ENCODE data around the gene CDC20.

The CDC20 gene

GRCh38 chr1:43358121-43358745, 548 bp upstream of the CDC20 start:
- Histone ChIP-seq H3K27ac (ENCODE audit: low read depth, low read length, severe bottlenecking) (peak overlapping the region; percentile 96), H3K9me3 (ENCODE audit: control insufficient read depth, low read length) (no peaks in the 10 kb centered on the region), H3K4me3 (ENCODE audit: extremely low read depth, insufficient read depth, low read length, poor library complexity, severe bottlenecking) (peak overlapping the region; percentile 75), H3K36me3 (ENCODE audit: control insufficient read depth, insufficient read depth, low read length) (peaks cover 40% of the 10 kb centered on the region), H3K4me1 (ENCODE audit: control insufficient read depth, insufficient read depth, low read length, poor library complexity, severe bottlenecking) (peaks cover 22% of the 10 kb centered on the region)
- WGBS, 2 experiments (ENCODE audit: insufficient coverage in 2 of 2), result 1 to 3% methylated on average over 22 to 25 of the region's 33 CpGs

GRCh38 chr1:43359696-43360095, 915 bp downstream of the CDC20 start:
- 49 to 58% methylated on average over 8 to 11 of the region's 11 CpGs for WGBS, 2 experiments (ENCODE audit: insufficient coverage in 2 of 2)
- peaks cover 23% of the 10 kb centered on the region for H3K4me1 ChIP-seq (ENCODE audit: control insufficient read depth, insufficient read depth, low read length, poor library complexity, severe bottlenecking)
- peak overlapping the region; percentile 81 for H3K27ac ChIP-seq (ENCODE audit: low read depth, low read length, severe bottlenecking)
- H3K36me3 ChIP-seq (ENCODE audit: control insufficient read depth, insufficient read depth, low read length), result peaks cover 55% of the 10 kb centered on the region
- peak overlapping the region; percentile 75 for H3K4me3 ChIP-seq (ENCODE audit: extremely low read depth, insufficient read depth, low read length, poor library complexity, severe bottlenecking)
- H3K9me3 ChIP-seq (ENCODE audit: control insufficient read depth, low read length), result no peaks in the 10 kb centered on the region

GRCh38 chr1:43360616-43361015, 1.8 kb downstream of the CDC20 start:
- 100% methylated on average over 2 of the region's 4 CpGs; no CpG with 5 or more reads in 1 of the 2 experiments for WGBS, 2 experiments (ENCODE audit: insufficient coverage in 2 of 2)
- H3K27ac ChIP-seq (ENCODE audit: low read depth, low read length, severe bottlenecking), result no peak overlapping the region
- H3K9me3 ChIP-seq (ENCODE audit: control insufficient read depth, low read length), result no peaks in the 10 kb centered on the region
- peak overlapping the region; percentile 75 for H3K4me3 ChIP-seq (ENCODE audit: extremely low read depth, insufficient read depth, low read length, poor library complexity, severe bottlenecking)
- H3K36me3 ChIP-seq (ENCODE audit: control insufficient read depth, insufficient read depth, low read length), result peaks cover 63% of the 10 kb centered on the region
- peaks cover 25% of the 10 kb centered on the region for H3K4me1 ChIP-seq (ENCODE audit: control insufficient read depth, insufficient read depth, low read length, poor library complexity, severe bottlenecking)

- WGBS, 2 experiments (ENCODE audit: insufficient coverage in 2 of 2), result 91 to 97% methylated on average over 5 to 8 of the region's 9 CpGs
- peaks cover 38% of the 10 kb centered on the region for H3K4me1 ChIP-seq (ENCODE audit: control insufficient read depth, insufficient read depth, low read length, poor library complexity, severe bottlenecking)
- no peaks in the 10 kb centered on the region for H3K9me3 ChIP-seq (ENCODE audit: control insufficient read depth, low read length)
- no peak overlapping the region for H3K4me3 ChIP-seq (ENCODE audit: extremely low read depth, insufficient read depth, low read length, poor library complexity, severe bottlenecking)
- H3K27ac ChIP-seq (ENCODE audit: low read depth, low read length, severe bottlenecking), result peak overlapping the region; percentile 19
- H3K36me3 ChIP-seq (ENCODE audit: control insufficient read depth, insufficient read depth, low read length), result peaks cover 63% of the 10 kb centered on the region
Observed at GRCh38 chr1:43363283-43363934, 4.6 kb downstream of the CDC20 start.

DNA sequence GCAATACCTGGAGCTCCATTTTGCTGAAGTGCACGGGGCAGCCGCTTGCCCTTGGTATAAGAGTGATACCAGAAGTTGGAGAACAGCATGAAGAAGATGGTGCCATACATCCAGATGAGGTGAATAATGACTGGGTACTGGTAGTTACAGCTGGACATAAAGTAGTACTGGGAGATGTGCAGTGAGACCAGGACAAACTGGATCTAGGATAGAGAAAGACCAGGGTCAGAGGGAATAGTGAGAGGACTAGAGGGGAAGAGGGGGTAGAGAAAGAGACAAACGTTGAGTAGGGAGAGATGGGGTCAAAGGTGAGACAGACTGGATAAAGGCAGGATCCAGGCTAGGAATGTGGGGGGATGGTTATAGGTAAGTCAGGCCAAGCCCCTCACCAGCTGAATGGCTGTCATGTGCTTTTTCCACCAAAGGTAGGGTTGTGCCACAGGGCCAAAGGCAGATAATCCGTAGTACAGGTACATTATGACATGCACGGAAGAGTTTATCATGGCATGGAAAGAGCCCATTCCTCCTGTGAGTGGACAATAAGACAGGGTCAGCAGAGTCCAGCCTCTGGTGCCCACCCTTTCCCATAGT, 5.2 kb downstream of the CDC20 start:
- H3K4me1 ChIP-seq (ENCODE audit: control insufficient read depth, insufficient read depth, low read length, poor library complexity, severe bottlenecking), result peaks cover 43% of the 10 kb centered on the region
- WGBS, 2 experiments (ENCODE audit: insufficient coverage in 2 of 2), result 89 to 94% methylated on average over 5 of the region's 5 CpGs
- H3K36me3 ChIP-seq (ENCODE audit: control insufficient read depth, insufficient read depth, low read length), result peaks cover 63% of the 10 kb centered on the region
- H3K27ac ChIP-seq (ENCODE audit: low read depth, low read length, severe bottlenecking), result no peak overlapping the region
- no peaks in the 10 kb centered on the region for H3K9me3 ChIP-seq (ENCODE audit: control insufficient read depth, low read length)
- H3K4me3 ChIP-seq (ENCODE audit: extremely low read depth, insufficient read depth, low read length, poor library complexity, severe bottlenecking), result no peak overlapping the region

GRCh38 chr1:43365678-43366077, 6.9 kb downstream of the CDC20 start:
- Histone ChIP-seq H3K4me3 (ENCODE audit: extremely low read depth, insufficient read depth, low read length, poor library complexity, severe bottlenecking) (no peak overlapping the region), H3K36me3 (ENCODE audit: control insufficient read depth, insufficient read depth, low read length) (peaks cover 48% of the 10 kb centered on the region), H3K4me1 (ENCODE audit: control insufficient read depth, insufficient read depth, low read length, poor library complexity, severe bottlenecking) (peaks cover 36% of the 10 kb centered on the region), H3K27ac (ENCODE audit: low read depth, low read length, severe bottlenecking) (no peak overlapping the region), H3K9me3 (ENCODE audit: control insufficient read depth, low read length) (no peaks in the 10 kb centered on the region)
- WGBS, 2 experiments (ENCODE audit: insufficient coverage in 2 of 2), result 94 to 100% methylated on average over 1 to 2 of the region's 2 CpGs

GRCh38 chr1:43366179-43366578, 7.4 kb downstream of the CDC20 start:
- no peaks in the 10 kb centered on the region for H3K9me3 ChIP-seq (ENCODE audit: control insufficient read depth, low read length)
- 51 to 72% methylated on average over 2 to 5 of the region's 11 CpGs for WGBS, 2 experiments (ENCODE audit: insufficient coverage in 2 of 2)
- peaks cover 43% of the 10 kb centered on the region for H3K36me3 ChIP-seq (ENCODE audit: control insufficient read depth, insufficient read depth, low read length)
- H3K4me3 ChIP-seq (ENCODE audit: extremely low read depth, insufficient read depth, low read length, poor library complexity, severe bottlenecking), result peak overlapping the region; percentile 62
- peaks cover 31% of the 10 kb centered on the region for H3K4me1 ChIP-seq (ENCODE audit: control insufficient read depth, insufficient read depth, low read length, poor library complexity, severe bottlenecking)
- H3K27ac ChIP-seq (ENCODE audit: low read depth, low read length, severe bottlenecking), result no peak overlapping the region

- H3K4me3 ChIP-seq (ENCODE audit: extremely low read depth, insufficient read depth, low read length, poor library complexity, severe bottlenecking), result peak overlapping the region; percentile 62
- 18 to 20% methylated on average over 2 to 3 of the region's 5 CpGs for WGBS, 2 experiments (ENCODE audit: insufficient coverage in 2 of 2)
- H3K27ac ChIP-seq (ENCODE audit: low read depth, low read length, severe bottlenecking), result no peak overlapping the region
- H3K9me3 ChIP-seq (ENCODE audit: control insufficient read depth, low read length), result no peaks in the 10 kb centered on the region
- H3K36me3 ChIP-seq (ENCODE audit: control insufficient read depth, insufficient read depth, low read length), result peaks cover 39% of the 10 kb centered on the region
- peaks cover 27% of the 10 kb centered on the region for H3K4me1 ChIP-seq (ENCODE audit: control insufficient read depth, insufficient read depth, low read length, poor library complexity, severe bottlenecking)
Observed at GRCh38 chr1:43366601-43367025, 7.8 kb downstream of the CDC20 start.

- Histone ChIP-seq H3K4me1 (ENCODE audit: control insufficient read depth, insufficient read depth, low read length, poor library complexity, severe bottlenecking) (peaks cover 23% of the 10 kb centered on the region), H3K27ac (ENCODE audit: low read depth, low read length, severe bottlenecking) (peak overlapping the region; percentile 62), H3K9me3 (ENCODE audit: control insufficient read depth, low read length) (no peaks in the 10 kb centered on the region), H3K4me3 (ENCODE audit: extremely low read depth, insufficient read depth, low read length, poor library complexity, severe bottlenecking) (peak overlapping the region; percentile 62), H3K36me3 (ENCODE audit: control insufficient read depth, insufficient read depth, low read length) (peaks cover 33% of the 10 kb centered on the region)
- 5 to 6% methylated on average over 22 to 35 of the region's 48 CpGs for WGBS, 2 experiments (ENCODE audit: insufficient coverage in 2 of 2)
Observed at GRCh38 chr1:43367026-43367903, 8.5 kb downstream of the CDC20 start.

GRCh38 chr1:43367904-43368645, 9.3 kb downstream of the CDC20 start, which contains the start of gene ELOVL1:
TSS of gene ELOVL1 (minus strand) at chr1:43368011. CDS start at chr1:43365609, 2,402 bp downstream.
- 1 to 2% methylated on average over 33 to 41 of the region's 58 CpGs for WGBS, 2 experiments (ENCODE audit: insufficient coverage in 2 of 2)
- Histone ChIP-seq H3K36me3 (ENCODE audit: control insufficient read depth, insufficient read depth, low read length) (peaks cover 25% of the 10 kb centered on the region), H3K4me1 (ENCODE audit: control insufficient read depth, insufficient read depth, low read length, poor library complexity, severe bottlenecking) (peaks cover 29% of the 10 kb centered on the region), H3K4me3 (ENCODE audit: extremely low read depth, insufficient read depth, low read length, poor library complexity, severe bottlenecking) (peak within 1 kb of the TSS; percentile 62), H3K9me3 (ENCODE audit: control insufficient read depth, low read length) (no peaks in the 10 kb centered on the region), H3K27ac (ENCODE audit: low read depth, low read length, severe bottlenecking) (peak within 1 kb of the TSS; percentile 85)
